GM11168 (cell line): ENCODE measurements around the gene ESPL1.

Experiments
- in situ Hi-C: fragments of 300-500 bp; cut with MboI; formaldehyde crosslinking; loops from one replicate; pipeline ENCODE4 v1.12.0; 2022; ENCODE audit warnings: low sequenced_read_pairs; ENCODE audit not compliant: unreplicated experiment

ESPL1 gene

GRCh38 chr12:53230108-53230845 is 37.8 kb upstream of the ESPL1 start:
- in situ Hi-C loops, result no loop called here

GRCh38 chr12:53231671-53231920 is 36.5 kb upstream of the ESPL1 start:
- in situ Hi-C loops, result no loop called here

DNA sequence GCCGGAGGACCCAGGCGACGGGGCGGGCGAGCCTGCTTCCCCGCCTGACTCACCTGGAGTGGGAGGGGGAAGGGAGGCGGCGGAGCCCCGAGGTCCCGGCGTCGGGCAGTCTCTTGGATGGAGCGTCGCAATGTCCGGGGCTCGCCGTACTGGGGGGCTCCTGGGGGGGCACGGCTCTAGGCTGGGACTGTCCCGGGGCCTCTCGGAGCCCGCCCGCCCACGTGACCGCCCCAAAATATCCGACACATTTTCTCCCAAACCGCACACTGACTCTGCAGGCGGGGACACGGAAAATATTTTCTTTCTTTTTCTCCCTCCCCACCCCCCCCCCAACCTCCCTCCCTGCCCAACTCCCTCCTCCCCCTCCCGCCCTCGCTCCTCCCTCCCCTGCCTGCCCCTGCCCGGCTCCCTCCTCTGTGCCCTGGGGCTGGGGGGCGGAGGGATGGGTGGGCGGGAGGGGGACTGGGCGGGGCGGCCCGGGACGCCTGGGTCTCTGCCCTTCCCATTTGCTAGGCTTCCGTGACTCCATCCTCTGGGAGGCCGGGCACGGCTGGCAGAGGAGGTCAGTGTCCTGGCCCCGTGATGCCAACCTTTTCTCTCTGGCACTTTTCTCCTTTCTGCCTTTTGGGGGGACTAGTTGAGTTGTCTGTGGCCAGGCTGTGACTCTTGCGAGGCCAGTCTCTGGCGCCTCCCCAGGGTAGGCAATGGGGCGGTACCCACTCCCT is 36.0 kb upstream of the ESPL1 start, which contains the start of gene RARG:
TSS of gene RARG (minus strand) at position 289 of the 725 bp plus-strand sequence. CDS start 4,664 bp downstream, outside the sequence.
- in situ Hi-C loops, result no loop called here

DNA sequence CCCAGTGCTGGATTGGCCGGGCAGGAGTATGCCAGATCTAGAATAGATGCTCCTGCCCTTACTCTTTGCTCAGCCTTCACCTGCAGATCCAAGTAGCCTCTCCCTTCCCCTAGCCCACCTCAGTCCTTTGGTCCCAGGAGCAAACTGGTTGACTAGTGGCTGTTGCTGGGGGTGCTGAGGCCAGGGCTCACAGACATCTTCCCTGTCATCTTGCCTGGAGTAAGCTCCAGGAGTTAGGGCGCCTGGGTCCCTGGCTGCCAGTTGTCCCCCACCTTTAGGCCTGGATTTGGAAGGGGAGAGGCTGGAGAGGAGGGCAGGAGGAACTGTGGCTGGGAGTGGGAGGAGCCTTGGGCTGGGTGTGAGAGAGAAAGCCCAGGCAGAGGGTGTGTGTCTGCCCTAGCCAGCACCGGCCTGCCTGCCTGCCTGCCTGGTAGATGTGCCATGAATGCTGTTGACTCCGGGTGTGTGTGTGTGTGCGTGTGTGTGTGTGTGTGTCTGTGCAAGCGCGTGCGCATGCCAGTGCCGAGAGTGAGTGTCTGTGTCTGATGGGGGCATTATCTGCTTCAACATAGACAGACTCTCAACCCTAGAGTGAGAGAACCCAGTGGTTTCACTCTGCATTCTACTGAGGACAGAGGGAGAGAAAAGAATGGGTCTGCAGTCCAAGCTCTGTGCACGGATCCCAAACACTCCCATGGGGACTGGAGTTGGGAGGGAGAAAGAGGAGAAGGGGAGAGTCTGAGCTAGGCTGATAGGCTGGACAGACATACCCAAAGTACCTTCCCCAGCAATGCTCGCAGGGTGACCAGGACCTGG is 35.2 kb upstream of the ESPL1 start:
- in situ Hi-C loops, result no loop called here

DNA sequence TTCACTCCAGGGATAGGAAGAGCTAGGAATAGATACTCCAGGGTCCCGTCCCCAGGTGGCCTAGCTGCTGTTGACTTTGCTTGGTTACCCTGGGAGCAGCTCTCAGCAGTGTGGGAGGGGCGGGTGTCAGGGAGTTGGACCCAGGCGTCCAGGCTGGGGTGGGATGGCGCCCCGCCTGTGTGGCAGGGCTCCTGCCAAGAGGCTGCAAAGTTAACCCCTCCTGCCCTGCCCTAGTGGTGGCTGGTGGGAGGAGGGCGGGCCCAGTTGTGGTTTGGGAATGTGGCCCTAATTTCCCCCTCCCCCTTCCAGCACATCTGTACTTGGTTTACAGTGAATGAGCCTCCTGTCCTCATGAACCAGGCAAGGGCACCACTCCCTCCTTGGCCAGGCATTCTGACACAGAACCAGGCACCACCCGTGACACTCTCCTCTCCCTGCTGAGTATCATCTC is 34.4 kb upstream of the ESPL1 start:
- in situ Hi-C loops, result no loop called here

GRCh38 chr12:53234271-53234914 is 33.7 kb upstream of the ESPL1 start:
- in situ Hi-C loops, result no loop called here

DNA sequence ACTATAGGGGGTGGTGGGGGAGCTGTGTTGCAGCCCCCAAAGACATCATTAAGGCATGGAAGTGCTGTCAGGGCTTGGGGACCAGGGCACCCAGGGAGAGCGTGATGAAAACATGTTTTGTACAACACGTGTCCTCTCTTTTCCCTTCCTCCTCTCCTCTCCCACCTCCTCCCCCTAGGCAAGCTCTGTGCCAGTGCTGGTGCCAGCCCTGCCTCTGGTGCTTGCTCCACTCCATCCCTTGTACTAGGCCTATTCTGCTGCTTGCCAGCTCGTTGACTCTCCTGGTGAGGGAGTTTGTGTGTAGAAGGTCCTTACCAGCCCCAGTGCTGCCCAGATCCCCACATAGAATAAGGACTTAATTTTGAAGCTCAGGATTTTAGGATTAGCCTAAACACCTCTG is 32.9 kb upstream of the ESPL1 start:
- in situ Hi-C loops, result no loop called here

- in situ Hi-C loops, result no loop called here
Observed at GRCh38 chr12:53235742-53236442, 32.2 kb upstream of the ESPL1 start.

DNA sequence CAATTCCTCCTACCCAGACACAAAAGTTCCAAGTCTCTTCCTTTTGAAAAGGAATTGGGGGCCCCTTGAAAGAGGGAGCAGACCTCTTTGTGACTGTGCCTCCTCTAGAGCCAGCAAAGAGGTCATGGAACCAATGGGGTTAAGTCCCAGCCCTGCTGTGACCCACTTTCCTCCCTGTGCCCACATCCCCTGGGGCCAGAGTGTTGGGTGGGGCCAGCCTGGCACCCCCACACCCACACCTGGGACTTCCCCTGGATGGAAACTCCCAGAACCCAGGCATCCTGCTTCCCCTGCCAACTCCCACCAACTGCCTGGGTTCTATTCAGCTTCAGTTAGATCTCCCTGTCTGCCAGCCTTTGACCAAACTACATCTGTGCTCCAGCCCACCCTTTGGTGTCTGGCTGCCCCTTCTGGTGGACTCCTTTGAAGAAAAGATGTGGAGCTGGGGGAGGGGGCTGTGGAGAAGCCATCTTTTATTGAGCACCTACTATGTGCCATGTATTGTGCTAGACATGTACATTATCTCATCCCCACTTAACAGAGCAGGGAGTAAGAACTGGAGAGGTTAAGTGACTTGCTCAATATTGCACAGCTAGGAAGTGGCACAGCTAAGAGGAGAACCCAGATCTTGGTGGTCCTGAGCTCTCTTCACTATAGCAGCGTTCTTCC is 31.5 kb upstream of the ESPL1 start:
- in situ Hi-C loops, result no loop called here

GRCh38 chr12:53239643-53240258 is 28.3 kb upstream of the ESPL1 start:
- in situ Hi-C loops, result no loop called here

DNA sequence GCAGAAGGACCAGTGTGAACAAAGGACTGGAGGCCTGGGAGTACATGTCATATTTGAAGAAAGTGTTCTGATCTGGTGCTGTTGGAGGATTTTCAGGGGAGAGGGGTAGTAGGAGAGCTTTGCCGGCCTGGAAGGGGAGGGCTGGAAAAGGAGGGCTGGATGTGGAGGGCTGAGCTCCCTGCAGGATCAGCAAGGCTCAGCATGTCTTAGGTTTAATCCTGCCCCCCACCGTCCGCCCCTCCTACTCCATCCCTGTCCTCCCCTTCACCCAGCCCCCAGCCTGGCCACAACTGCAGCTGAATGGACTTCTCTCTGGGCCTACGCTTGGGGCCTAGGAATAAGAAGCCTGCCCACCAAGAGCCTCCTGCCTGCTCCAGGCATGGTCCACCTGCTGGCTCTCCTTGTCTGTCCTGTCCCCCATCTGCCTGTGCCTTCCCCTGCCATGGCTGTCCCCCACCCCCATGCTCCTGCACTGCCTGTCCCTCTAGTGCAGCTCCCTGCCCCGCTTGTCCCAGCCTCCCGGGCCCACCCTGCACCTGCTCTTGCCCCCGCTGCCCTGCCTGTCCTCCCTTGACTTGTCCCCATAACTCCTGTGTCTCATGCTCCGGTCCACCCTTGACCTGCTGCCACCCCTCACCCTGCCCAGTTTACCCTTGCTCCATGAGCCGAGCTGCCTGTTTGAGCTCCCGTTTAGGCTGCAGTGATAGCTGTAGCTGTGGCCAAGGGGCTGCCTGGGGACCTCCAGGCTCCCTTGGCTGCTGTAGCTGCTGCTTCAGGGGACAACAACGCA is 26.3 kb upstream of the ESPL1 start:
- in situ Hi-C loops, result no loop called here

DNA sequence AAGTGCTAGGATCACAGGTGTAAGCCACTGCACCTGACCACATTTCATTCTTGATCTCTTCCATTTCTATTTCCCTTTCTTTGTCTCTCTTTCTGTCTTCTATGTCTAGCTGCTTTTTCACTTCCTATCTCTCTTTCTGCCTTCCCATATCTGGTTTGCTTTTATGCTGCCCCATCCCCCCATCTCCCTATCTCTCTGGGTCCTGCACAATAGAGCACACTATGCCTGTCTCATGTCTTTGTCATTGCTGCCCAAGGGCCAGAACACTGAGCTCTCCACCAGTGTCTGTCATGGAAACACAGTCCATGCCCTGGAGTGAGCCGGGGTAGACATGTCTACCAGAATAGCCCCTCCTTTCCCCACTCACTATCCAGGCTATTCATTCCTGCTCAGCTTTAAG is 23.8 kb upstream of the ESPL1 start:
- in situ Hi-C loops, result no loop called here

GRCh38 chr12:53245286-53245685 is 22.8 kb upstream of the ESPL1 start:
- in situ Hi-C loops, result no loop called here

GRCh38 chr12:53251477-53252348 is 16.4 kb upstream of the ESPL1 start:
- in situ Hi-C loops, result no loop called here

DNA sequence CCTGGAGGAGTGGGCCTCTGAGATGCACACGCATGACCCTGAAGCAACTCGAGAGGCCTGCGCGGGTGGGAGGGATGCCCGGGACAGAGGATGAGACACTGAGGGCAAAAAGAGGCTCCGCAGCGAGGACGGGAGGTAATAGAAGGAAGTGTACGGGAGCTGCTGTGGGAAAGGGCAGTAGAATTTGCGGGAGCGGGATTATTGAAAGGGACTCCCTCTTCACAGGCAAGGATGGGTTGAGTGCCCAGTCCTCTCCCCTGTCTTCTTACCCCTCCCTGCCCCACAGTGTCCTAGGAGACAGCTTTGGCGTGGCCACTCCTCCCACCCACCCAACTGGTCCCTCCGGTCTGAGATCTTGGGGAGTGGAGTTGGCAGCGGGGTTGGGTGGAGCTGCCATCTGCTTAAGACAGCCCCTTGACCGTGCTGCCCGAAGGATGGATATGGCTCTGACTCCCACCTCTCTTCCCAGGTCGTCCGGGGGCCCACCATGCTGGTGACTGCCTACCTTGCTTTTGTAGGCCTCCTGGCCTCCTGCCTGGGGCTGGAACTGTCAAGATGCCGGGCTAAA is 15.7 kb upstream of the ESPL1 start:
- in situ Hi-C loops, result no loop called here

DNA sequence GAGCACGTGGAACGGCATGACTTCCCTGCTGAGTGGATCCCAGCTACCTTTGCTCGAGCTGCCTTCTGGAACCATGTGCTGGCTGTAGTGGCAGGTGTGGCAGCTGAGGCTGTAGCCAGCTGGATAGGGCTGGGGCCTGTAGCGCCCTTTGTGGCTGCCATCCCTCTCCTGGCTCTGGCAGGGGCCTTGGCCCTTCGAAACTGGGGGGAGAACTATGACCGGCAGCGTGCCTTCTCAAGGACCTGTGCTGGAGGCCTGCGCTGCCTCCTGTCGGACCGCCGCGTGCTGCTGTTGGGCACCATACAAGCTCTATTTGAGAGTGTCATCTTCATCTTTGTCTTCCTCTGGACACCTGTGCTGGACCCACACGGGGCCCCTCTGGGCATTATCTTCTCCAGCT is 14.8 kb upstream of the ESPL1 start:
- in situ Hi-C loops, result no loop called here
